NB4 (cell line): ENCODE data around the gene CHN1.

Experiments
- CTCF ChIP-seq: IDR thresholded peaks from one replicate; pipeline ENCODE4 v1.5.1; 2012; ENCODE audit warnings: low read depth, low read length
- MAX ChIP-seq: IDR thresholded peaks from 2 replicates; pipeline ENCODE4 v1.6.1; 2011; ENCODE audit warnings: low read depth, low read length
- POLR2A ChIP-seq: IDR thresholded peaks from 2 replicates; pipeline ENCODE4 v1.6.1; 2011; ENCODE audit warnings: mild to moderate bottlenecking; ENCODE audit not compliant: insufficient read length; ENCODE audit errors: extremely low read depth

DNA sequence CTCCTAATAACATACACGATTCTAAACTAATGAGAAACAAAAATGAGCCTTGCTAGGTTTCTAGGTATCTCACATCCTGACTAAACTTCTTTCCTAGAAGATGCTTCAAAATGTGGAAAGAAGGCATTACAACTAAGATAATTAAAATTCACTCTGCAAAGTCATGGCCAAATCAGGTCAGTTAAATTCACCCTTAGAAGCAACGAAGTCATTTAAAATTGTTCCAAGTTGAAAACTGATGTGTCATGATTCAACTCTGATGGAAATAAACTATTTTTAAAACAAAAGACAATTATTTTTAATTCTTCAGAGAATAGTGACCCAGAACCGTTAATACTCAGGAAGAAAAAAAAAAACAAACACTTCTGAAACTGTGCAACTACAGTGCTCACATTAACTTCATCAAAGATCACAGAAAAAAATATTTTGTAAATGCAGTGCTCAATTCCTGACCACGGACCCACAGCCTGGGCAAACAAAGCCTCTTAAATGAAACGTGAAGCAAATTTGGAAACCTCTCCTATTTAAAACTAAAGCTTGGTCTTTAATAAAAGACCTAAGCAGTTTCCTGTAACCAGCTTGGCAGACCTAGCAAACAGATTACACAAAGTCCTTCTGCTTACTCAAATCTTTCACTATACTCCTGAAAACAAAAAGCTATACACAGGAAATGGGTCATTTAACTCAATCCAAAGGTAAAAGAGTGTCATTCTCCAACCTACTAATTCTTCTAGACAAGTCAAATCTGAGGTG, 39.0 kb downstream of the CHN1 start:
- no peak for TF ChIP-seq CTCF
- TF ChIP-seq POLR2A: no peak
- no peak for TF ChIP-seq MAX
